ENCODE results near the gene RET. TPM values are rescaled to one million over a fixed set of nuclear protein-coding genes. Genes with fewer than 3 reads are reported as not detected.

Gene RET
- total and polyA plus RNA-seq, 2 of the 8 experiments (the other 6 are each of a cell fraction or from before 2014, with no cell fraction given), result 6.7 to 8.4 TPM

DNA sequence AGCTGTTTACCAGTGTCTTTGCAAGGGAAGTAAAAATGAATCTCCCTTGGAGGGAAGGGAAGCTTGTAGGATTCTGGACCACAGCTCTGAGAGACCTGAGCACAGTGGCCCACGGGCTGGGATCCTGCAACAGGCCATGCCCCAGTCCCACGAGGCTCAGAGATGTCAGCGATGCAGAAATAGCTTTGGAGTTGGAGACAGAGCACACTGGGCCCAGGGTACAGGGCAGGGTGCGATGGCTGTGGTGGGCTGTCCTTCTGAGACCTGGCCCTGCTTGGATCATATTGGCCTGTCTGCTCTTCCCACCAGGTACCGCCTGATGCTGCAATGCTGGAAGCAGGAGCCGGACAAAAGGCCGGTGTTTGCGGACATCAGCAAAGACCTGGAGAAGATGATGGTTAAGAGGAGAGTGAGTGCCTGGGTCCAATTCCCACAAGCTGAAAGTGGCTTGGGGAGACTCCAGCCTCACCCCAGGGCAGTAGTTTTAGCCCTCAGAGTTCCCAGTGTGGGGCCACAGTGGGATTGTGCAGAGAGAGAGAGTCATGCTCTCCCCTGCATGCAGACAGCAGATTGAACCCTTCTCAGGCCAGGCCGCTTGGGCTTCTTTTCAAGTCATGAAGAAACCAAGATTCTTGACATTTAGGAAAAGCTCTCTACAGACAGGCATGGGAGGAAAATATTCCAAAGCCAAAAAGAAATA, 47.9 kb downstream of the RET start:
- Histone ChIP-seq H3K36me3 (ENCODE audit: control insufficient read depth in 2 of 4, insufficient read depth in 4 of 4, low read length in 3 of 4) (no peaks in the 10 kb centered on the region; a peak in 2 of 8 replicates), H4K91ac (replicated peaks; ENCODE audit: insufficient read length, low read length) (no peak overlapping the region), H3K23ac (ENCODE audit: insufficient read length) (no peak overlapping the region), H3K14ac (ENCODE audit: insufficient read length) (no peak overlapping the region), H3K9ac (replicated peaks in 1 of 4; ENCODE audit: extremely low read depth in 1 of 4, low read depth in 3 of 4, low read length in 3 of 4) (no peak overlapping the region), H3K79me1 (ENCODE audit: low read depth, low read length) (no peaks in the 10 kb centered on the region), H2AK5ac (ENCODE audit: low read depth, low read length) (no peak overlapping the region), H2BK20ac (ENCODE audit: low read length) (no peak overlapping the region), H4K20me1 (replicated peaks in 1 of 2; ENCODE audit: control insufficient read depth in 1 of 2, insufficient read depth in 2 of 2, low read length in 2 of 2) (no peaks in the 10 kb centered on the region), H3K27ac (ENCODE audit: low read depth, low read length) (no peak overlapping the region), H3K23me2 (ENCODE audit: low read depth, low read length) (no peaks in the 10 kb centered on the region), H4K5ac (ENCODE audit: insufficient read length, low read depth, low read length) (no peak overlapping the region), H3K9me3 (ENCODE audit: insufficient read depth in 2 of 2, low read depth in 1 of 2, low read length in 1 of 2) (no peaks in the 10 kb centered on the region; a peak in 1 of 4 replicates), H3K4me1 (replicated peaks in 1 of 4; ENCODE audit: control insufficient read depth in 3 of 4, insufficient read depth in 4 of 4, low read length in 3 of 4) (no peaks in the 10 kb centered on the region), H2BK120ac (replicated peaks; ENCODE audit: low read depth, low read length) (no peak overlapping the region), H3K27me3 (replicated peaks in 1 of 4; ENCODE audit: control insufficient read depth in 3 of 4, extremely low read depth in 1 of 4, insufficient read depth in 3 of 4, low read length in 3 of 4) (no peaks in the 10 kb centered on the region), H3K18ac (ENCODE audit: extremely low read depth, low read length) (no peak overlapping the region), H3K4me2 (ENCODE audit: insufficient read depth in 1 of 2, low read depth in 2 of 2, low read length in 2 of 2) (no peak overlapping the region), H2BK12ac (ENCODE audit: low read depth, low read length) (no peak overlapping the region), H2BK15ac (ENCODE audit: low read length) (no peak overlapping the region), H4K8ac (ENCODE audit: extremely low read depth, insufficient read depth, low read length) (no peak overlapping the region), H3K56ac (replicated peaks; ENCODE audit: insufficient read length, low read depth, low read length) (no peak overlapping the region), H3K79me2 (ENCODE audit: control insufficient read depth in 1 of 2, insufficient read depth in 2 of 2, low read length in 2 of 2) (no peaks in the 10 kb centered on the region), H2BK5ac (ENCODE audit: low read depth, low read length) (no peak overlapping the region), H2AFZ (ENCODE audit: low read length) (no peak overlapping the region), H3K4me3 (ENCODE audit: extremely low read depth in 1 of 4, insufficient read depth in 2 of 4, low read depth in 3 of 4, low read length in 4 of 4) (no peak overlapping the region), H3K4ac (replicated peaks; ENCODE audit: insufficient read length, low read depth, low read length) (no peak overlapping the region)
- no peak for FAIRE-seq
- CTCF ChIA-PET (ENCODE audit: partially characterized antibody), result interaction anchor here (0.8 kb wide), 1 partner anchor 80 kb away, joined by 3 read pairs; no protein-coding TSS in a partner anchor
- TF ChIP-seq SIX5 (IDR thresholded peaks at IDR 0.05; ENCODE audit: low read depth, low read length) (no peak), HDAC2 (IDR thresholded peaks at IDR 0.05; ENCODE audit: borderline replicate concordance in 1 of 2, low read depth in 2 of 2, low read length in 2 of 2) (no peak)
- TF ChIP-seq, protein P1, sequence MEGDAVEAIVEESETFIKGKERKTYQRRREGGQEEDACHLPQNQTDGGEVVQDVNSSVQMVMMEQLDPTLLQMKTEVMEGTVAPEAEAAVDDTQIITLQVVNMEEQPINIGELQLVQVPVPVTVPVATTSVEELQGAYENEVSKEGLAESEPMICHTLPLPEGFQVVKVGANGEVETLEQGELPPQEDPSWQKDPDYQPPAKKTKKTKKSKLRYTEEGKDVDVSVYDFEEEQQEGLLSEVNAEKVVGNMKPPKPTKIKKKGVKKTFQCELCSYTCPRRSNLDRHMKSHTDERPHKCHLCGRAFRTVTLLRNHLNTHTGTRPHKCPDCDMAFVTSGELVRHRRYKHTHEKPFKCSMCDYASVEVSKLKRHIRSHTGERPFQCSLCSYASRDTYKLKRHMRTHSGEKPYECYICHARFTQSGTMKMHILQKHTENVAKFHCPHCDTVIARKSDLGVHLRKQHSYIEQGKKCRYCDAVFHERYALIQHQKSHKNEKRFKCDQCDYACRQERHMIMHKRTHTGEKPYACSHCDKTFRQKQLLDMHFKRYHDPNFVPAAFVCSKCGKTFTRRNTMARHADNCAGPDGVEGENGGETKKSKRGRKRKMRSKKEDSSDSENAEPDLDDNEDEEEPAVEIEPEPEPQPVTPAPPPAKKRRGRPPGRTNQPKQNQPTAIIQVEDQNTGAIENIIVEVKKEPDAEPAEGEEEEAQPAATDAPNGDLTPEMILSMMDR (IDR thresholded peaks at IDR 0.05; ENCODE audit: control extremely low read depth in 1 of 3, insufficient read depth in 1 of 3, low read depth in 1 of 3, low read length in 3 of 3), result no peak
- POLR2A ChIA-PET (ENCODE audit: partially characterized antibody), result interaction anchor here (1.1 to 1.2 kb wide), 2 partner anchors 20 to 77 kb away, joined by 3 read pairs; no protein-coding TSS in a partner anchor
- 95% methylated on average over 9 of the region's 9 CpGs; no CpG with 5 or more reads in 1 of the 2 experiments for WGBS, 2 experiments (ENCODE audit: extremely low coverage in 1 of 2, insufficient coverage in 1 of 2, insufficient read length in 1 of 2, insufficient replicate concordance in 2 of 2, low coverage in 1 of 2, low lambda C conversion rate in 2 of 2, missing lambda C conversion rate in 1 of 2)
- DNase-seq (ENCODE audit: low read depth in 1 of 2, low spot score in 2 of 2), result peak in 1 of 2 experiments; percentile 23

Measured in H1 (cell line).